Left ventricle myocardium inferior (tissue), 1 donor: ENCODE data around the gene ADGRG1. TPM values are rescaled to one million over a fixed set of nuclear protein-coding genes. Genes with fewer than 3 reads are reported as not detected.

Source experiments
- DNase-seq: peaks from one replicate; pipeline ENCODE4 v3.0.0-alpha.2; 2020
- H3K27ac ChIP-seq: fragments of 200-600 bp; replicated peaks from 2 replicates; pipeline ENCODE4 v1.8.0; 2021
- H3K27me3 ChIP-seq: fragments of 200-600 bp; 2 replicates; pipeline ENCODE4 v1.8.0; 2021; ENCODE audit warnings: low read depth
- H3K36me3 ChIP-seq: fragments of 200-600 bp; 2 replicates; pipeline ENCODE4 v1.8.0; 2021
- H3K4me1 ChIP-seq: fragments of 200-600 bp; 2 replicates; pipeline ENCODE4 v1.8.0; 2021
- H3K4me3 ChIP-seq: fragments of 200-600 bp; 2 replicates; pipeline ENCODE4 v1.8.0; 2021; ENCODE audit warnings: mild to moderate bottlenecking, moderate library complexity
- H3K9me3 ChIP-seq: fragments of 200-600 bp; replicated peaks from 2 replicates; pipeline ENCODE4 v1.8.0; 2021
- CTCF ChIP-seq: fragments of 200-600 bp; IDR thresholded peaks from 2 replicates; pipeline ENCODE4 v1.8.0; 2021; ENCODE audit warnings: antibody characterized with exemption, mild to moderate bottlenecking, borderline replicate concordance
- intact Hi-C: fragments of 100-400 bp; cut with micrococcal nuclease; formaldehyde crosslinking; loops from one replicate; pipeline ENCODE4 v1.11.0; 2022
- total RNA-seq: library from RNA; stranded (reverse); fragmentation: NEBNext Ultra II Directional; extraction: Animal tissue kit (Norgen Biotek cat#: 25700); gene quantifications from one replicate; pipeline ENCODE4 v1.2.1, GENCODE V29; 2021
- donor health status: DM: no; HTN: yes; CAD: no; lungs with severe emphysema.

The ADGRG1 gene
- total RNA-seq, 1 donor from 2014 or later, result 21.3 TPM

GRCh38 chr16:57600952-57601580 is 27.4 kb upstream of the ADGRG1 start:
- intact Hi-C loops, result loop anchor here (10.0 kb wide), 1 partner anchor 54 kb away; no protein-coding TSS in a partner anchor
- no peak overlapping the region for H3K4me3 ChIP-seq
- H3K36me3 ChIP-seq, result no peaks in the 10 kb centered on the region
- TF ChIP-seq CTCF, result no peak
- no peak overlapping the region for H3K27ac ChIP-seq
- peaks cover 4% of the 10 kb centered on the region for H3K4me1 ChIP-seq
- DNase-seq, result no peak
- peaks cover 18% of the 10 kb centered on the region for H3K9me3 ChIP-seq
- peaks cover 9% of the 10 kb centered on the region for H3K27me3 ChIP-seq

- Histone ChIP-seq H3K9me3 (peaks cover 9% of the 10 kb centered on the region), H3K27me3 (peaks cover 9% of the 10 kb centered on the region), H3K36me3 (no peaks in the 10 kb centered on the region), H3K4me1 (peaks cover 4% of the 10 kb centered on the region), H3K4me3 (no peak overlapping the region), H3K27ac (no peak overlapping the region)
- no peak for TF ChIP-seq CTCF
- no peak for DNase-seq
- intact Hi-C loops, result loop anchor here (10.0 kb wide), 1 partner anchor 53 kb away; no protein-coding TSS in a partner anchor
These were observed 26.5 kb upstream of the ADGRG1 start for GRCh38 chr16:57601801-57602478.

- Histone ChIP-seq H3K27me3 (peaks cover 9% of the 10 kb centered on the region), H3K4me3 (no peak overlapping the region), H3K27ac (no peak overlapping the region), H3K9me3 (no peaks in the 10 kb centered on the region), H3K36me3 (no peaks in the 10 kb centered on the region), H3K4me1 (peaks cover 4% of the 10 kb centered on the region)
- TF ChIP-seq CTCF, result no peak
- intact Hi-C loops, result loop anchor here (10.0 kb wide), 1 partner anchor 51 kb away; no protein-coding TSS in a partner anchor
- DNase-seq, result no peak
These were observed 25.1 kb upstream of the ADGRG1 start for GRCh38 chr16:57603115-57604024.

GRCh38 chr16:57604177-57604576 is 24.3 kb upstream of the ADGRG1 start:
- Histone ChIP-seq H3K36me3 (no peaks in the 10 kb centered on the region), H3K27me3 (peaks cover 9% of the 10 kb centered on the region), H3K4me1 (peaks cover 7% of the 10 kb centered on the region), H3K4me3 (no peak overlapping the region), H3K9me3 (no peaks in the 10 kb centered on the region), H3K27ac (no peak overlapping the region)
- intact Hi-C loops, result loop anchor here (10.0 kb wide), 1 partner anchor 51 kb away; no protein-coding TSS in a partner anchor
- TF ChIP-seq CTCF, result no peak
- no peak for DNase-seq

- intact Hi-C loops, result loop anchor here (10.0 kb wide), 1 partner anchor 49 kb away; no protein-coding TSS in a partner anchor
- TF ChIP-seq CTCF, result no peak
- H3K9me3 ChIP-seq, result no peaks in the 10 kb centered on the region
- no peaks in the 10 kb centered on the region for H3K36me3 ChIP-seq
- peaks cover 14% of the 10 kb centered on the region for H3K4me1 ChIP-seq
- H3K4me3 ChIP-seq, result no peak overlapping the region
- no peak for DNase-seq
- H3K27ac ChIP-seq, result no peak overlapping the region
- peaks cover 9% of the 10 kb centered on the region for H3K27me3 ChIP-seq
These were observed 22.1 kb upstream of the ADGRG1 start for GRCh38 chr16:57606147-57606846.
